Muscle layer of colon (tissue), 2 donors: ENCODE measurements around the gene SC5D.

Experiments
- H3K27ac ChIP-seq: one replicate; pipeline ENCODE4 v1.7.0; 2013; ENCODE audit warnings: low read depth, mild to moderate bottlenecking, low read length, moderate library complexity
- H3K27me3 ChIP-seq, 2 donors: one replicate each; pipeline ENCODE4 v1.7.0; 2013; ENCODE audit warnings: low read length in 2 of 2, mild to moderate bottlenecking in 2 of 2; ENCODE audit not compliant: insufficient read depth in 2 of 2, control insufficient read depth in 1 of 2
- H3K36me3 ChIP-seq: one replicate; pipeline ENCODE4 v1.7.0; 2013; ENCODE audit warnings: mild to moderate bottlenecking, low read length; ENCODE audit not compliant: insufficient read depth
- H3K4me1 ChIP-seq: one replicate; pipeline ENCODE4 v1.7.0; 2013; ENCODE audit warnings: mild to moderate bottlenecking, low read length; ENCODE audit not compliant: insufficient read depth
- H3K4me3 ChIP-seq, 2 donors: one replicate each; pipeline ENCODE4 v1.7.0; 2013; ENCODE audit warnings: low read length in 2 of 2, low read depth in 1 of 2, mild to moderate bottlenecking in 1 of 2, moderate library complexity in 1 of 2
- H3K9ac ChIP-seq: one replicate; pipeline ENCODE4 v1.7.0; 2013; ENCODE audit warnings: low read length
- H3K9me3 ChIP-seq: one replicate; pipeline ENCODE4 v1.7.0; 2013; ENCODE audit warnings: mild to moderate bottlenecking, low read length
- donor health status: abdominal sarcoma.
- donor health status: Adenocarcinoma of cecum.

Gene SC5D

DNA sequence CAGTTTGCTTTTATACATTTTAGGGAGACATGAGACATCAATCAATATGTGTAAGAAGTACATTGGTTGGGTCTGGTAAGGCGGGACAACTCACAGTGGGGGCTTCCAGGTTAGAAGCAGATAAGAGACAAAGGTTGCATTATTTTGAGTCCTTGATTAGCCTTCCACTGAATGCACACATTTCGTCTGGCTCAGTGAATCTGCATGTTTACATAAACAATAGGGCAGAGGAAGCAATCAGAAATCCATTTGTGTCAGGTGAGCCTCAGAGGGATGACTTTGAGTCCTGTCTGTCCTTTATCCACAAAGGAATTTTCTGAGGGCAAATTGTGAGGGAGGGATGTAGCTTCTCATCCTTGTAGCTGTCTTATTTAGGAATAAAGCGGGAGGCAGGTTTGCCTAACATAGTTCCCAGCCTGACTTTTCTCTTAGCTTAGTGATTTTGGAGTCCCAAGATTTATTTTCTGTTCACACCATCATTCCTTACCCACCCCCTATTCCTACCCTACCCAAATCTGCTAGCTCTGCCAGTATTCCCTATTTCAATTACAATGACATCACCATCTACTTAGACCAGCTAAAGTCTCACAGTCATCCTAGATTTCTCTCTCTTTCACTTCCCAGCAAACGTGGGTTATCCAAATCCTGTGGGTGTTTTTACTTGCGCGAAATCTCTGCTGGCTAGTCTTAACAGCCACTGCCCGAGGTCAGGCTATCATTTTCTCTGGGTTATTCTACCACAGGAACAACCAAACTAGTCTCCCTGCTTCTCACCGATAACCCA, 2.9 kb downstream of the SC5D start:
- peaks cover 18% of the 10 kb centered on the region for H3K4me1 ChIP-seq
- no peak overlapping the region for H3K9ac ChIP-seq
- no peaks in the 10 kb centered on the region for H3K27me3 ChIP-seq
- H3K36me3 ChIP-seq = no peaks in the 10 kb centered on the region
- no peaks in the 10 kb centered on the region for H3K9me3 ChIP-seq
- H3K27ac ChIP-seq = no peak overlapping the region
- H3K4me3 ChIP-seq = no peak overlapping the region

DNA sequence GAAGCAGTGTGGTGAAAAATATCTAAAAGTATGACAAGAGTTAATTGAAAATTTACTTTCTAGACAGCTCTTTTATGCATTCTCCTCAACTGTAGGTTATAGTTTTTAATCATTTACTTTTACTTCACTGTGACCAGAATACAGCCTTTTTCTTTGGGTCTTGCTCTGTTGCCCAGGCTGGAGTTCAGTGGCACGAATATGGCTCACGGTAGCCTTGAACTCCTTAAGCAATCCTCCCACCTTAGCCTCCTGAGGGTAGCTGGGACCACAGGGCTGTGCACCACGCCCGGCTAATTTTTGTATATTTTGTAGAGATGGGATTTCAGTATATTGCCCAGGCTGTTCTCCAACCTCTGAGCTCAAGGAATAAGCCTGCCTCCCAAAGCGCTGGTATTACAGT, 5.3 kb downstream of the SC5D start:
- H3K4me1 ChIP-seq = peaks cover 25% of the 10 kb centered on the region
- no peaks in the 10 kb centered on the region for H3K9me3 ChIP-seq
- H3K9ac ChIP-seq = no peak overlapping the region
- no peaks in the 10 kb centered on the region for H3K36me3 ChIP-seq
- no peak overlapping the region for H3K27ac ChIP-seq
- H3K27me3 ChIP-seq = no peaks in the 10 kb centered on the region
- no peak overlapping the region for H3K4me3 ChIP-seq

DNA sequence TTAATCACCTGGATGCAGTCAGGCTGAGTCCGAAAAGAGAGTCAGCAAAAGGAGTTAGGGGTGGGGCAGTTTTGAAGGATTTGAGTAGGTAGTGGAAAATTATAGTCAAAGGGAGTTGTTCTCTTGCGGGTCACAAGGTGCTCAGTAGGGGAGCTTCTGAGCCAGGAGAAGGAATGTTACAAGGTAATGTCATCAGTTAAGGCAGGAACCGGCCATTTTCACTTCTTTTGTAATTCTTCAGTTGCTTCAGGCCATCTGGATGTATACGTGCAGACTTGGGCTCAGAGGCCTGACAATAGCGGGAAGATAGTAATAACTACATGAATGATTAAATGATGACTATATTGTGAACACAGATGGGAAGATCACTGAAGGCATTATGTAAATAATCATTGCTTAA, 6.2 kb downstream of the SC5D start:
- peaks cover under 1% of the 10 kb centered on the region for H3K36me3 ChIP-seq
- H3K27me3 ChIP-seq = no peaks in the 10 kb centered on the region
- H3K27ac ChIP-seq = no peak overlapping the region
- no peak overlapping the region for H3K4me3 ChIP-seq
- H3K4me1 ChIP-seq = peaks cover 18% of the 10 kb centered on the region
- no peak overlapping the region for H3K9ac ChIP-seq
- H3K9me3 ChIP-seq = no peaks in the 10 kb centered on the region

DNA sequence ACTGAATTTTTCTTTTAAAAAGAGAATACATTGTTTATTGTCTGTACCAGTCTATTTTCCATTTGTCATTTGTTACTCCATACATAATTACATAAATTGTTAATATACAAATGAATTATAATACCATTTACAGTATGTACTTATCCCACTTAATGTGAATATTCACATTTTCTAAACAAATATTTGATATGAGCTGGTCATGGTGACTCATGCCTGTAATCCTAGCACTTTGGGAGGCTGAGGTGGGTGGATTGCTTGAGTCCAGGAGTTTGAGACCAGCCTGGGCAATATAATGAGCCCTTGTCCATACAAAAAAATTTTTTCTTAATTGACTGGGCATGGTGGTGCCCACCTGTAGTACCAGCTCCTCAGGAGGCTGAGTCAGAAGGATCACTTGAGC, 6.8 kb downstream of the SC5D start:
- no peaks in the 10 kb centered on the region for H3K9me3 ChIP-seq
- peaks cover 15% of the 10 kb centered on the region for H3K4me1 ChIP-seq
- no peak overlapping the region for H3K4me3 ChIP-seq
- H3K9ac ChIP-seq = no peak overlapping the region
- no peaks in the 10 kb centered on the region for H3K27me3 ChIP-seq
- peaks cover 7% of the 10 kb centered on the region for H3K36me3 ChIP-seq
- H3K27ac ChIP-seq = no peak overlapping the region

DNA sequence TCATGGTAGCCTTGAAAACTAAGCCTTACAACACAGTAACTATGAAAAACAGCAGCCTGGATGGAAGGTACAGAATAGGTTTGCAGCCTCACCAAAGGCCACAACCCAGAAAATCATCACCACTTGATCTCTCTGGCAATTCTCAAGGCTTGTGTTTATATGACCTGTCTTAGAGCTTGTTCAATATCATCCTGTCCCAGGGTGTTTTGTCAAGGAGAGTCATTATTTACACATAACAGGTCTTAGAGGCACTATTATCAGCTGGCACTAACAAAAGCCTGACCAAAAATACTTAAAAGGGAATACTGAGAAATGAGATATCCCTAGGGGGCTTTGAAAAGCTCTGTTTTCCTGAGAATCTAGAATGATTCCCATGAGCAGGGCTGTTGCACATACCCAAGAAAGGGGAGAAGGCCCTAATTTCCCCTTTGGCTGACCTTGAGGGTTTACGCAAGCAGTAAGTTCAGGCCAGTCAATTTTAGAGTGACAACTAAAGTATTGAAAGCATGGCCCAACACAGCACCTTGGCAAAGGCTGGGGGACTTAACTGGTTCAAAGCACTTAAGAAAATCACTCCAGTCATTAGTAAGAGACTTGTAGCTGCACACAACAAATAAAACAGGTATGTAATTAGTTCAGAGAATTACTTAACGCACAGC, 7.9 kb downstream of the SC5D start:
- H3K4me3 ChIP-seq = no peak overlapping the region
- H3K9ac ChIP-seq = no peak overlapping the region
- H3K9me3 ChIP-seq = no peaks in the 10 kb centered on the region
- H3K36me3 ChIP-seq = peaks cover 17% of the 10 kb centered on the region
- H3K27me3 ChIP-seq = no peaks in the 10 kb centered on the region
- H3K27ac ChIP-seq = no peak overlapping the region
- H3K4me1 ChIP-seq = peaks cover 15% of the 10 kb centered on the region

DNA sequence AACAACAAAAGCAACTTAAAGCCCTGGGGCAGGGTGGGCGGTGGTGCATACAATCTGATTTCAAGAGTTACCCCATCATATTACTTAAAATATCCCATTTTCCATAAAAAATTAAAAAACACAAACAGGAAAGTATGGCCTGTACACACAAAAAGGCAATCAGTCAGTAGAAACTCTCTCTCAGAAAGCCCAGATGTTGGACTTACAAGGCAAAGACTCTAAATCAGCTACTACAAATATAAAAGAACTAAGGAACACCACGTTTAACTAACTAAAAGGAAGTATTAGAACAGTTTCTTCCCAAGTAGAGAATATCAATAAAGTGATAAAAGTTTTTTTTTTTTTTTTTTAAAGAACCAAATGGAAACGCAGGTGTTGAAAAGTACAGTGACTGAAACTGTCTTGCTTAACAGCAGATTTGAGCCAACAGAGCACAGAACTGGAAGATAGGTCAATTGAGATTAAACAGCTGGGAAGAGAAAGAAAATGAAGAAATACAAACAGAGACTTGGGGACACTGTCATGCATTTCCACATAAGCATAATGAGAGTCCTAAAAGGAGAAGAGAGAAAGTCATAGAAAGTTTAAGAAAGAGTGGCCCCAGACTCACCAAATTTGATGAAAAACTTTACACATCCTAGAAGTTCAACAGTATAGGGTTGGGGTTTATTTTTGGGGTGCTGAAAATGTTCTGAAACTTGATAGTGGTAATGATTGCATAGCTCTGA, 8.6 kb downstream of the SC5D start:
- Histone ChIP-seq H3K9ac (no peak overlapping the region), H3K27me3 (no peaks in the 10 kb centered on the region), H3K27ac (no peak overlapping the region), H3K36me3 (peaks cover 18% of the 10 kb centered on the region), H3K4me1 (peaks cover 15% of the 10 kb centered on the region), H3K9me3 (no peaks in the 10 kb centered on the region), H3K4me3 (no peak overlapping the region)

DNA sequence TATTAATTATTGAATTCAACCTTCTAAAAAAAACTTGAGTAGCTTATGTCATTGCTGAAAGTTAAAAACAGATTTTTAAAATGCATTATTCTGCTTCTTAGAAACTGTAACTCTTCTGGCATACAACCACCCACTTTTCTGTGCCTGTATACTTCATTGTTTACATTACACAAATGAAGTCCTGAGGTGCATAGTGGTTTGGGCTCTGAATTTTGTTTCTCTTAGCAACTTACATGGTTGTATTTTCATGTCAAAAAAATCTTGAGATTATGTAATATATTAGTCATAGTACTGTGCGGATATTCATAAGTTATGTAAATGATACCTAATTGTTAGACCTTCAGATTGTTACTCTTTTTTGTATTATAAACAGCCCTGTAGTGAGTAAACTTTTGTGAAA, 12.2 kb downstream of the SC5D start:
- H3K36me3 ChIP-seq = peaks cover 36% of the 10 kb centered on the region

DNA sequence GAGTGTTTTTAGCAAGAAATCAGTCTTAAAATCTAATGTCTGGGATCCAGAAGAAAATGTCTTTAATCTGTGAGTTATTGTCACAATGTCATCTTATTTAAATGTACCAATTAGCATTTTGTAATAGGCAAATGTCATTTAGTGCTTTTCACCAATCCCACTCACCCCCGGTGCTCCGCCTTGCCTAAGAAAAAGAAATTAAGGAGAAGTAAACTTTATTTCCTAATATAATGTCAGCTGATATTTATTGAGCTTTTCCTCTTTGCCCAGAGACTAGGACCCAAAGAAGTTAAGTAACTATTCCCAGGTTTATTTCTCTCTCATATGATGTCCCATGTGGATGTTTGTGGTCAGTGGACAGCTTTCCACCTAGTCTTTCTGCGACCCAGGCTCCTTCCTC, 16.2 kb downstream of the SC5D start:
- no peaks in the 10 kb centered on the region for H3K9me3 ChIP-seq
- no peak overlapping the region for H3K9ac ChIP-seq
- no peaks in the 10 kb centered on the region for H3K4me1 ChIP-seq
- H3K36me3 ChIP-seq = peaks cover 35% of the 10 kb centered on the region
- H3K27ac ChIP-seq = no peak overlapping the region
- H3K4me3 ChIP-seq = no peak overlapping the region
- H3K27me3 ChIP-seq = no peaks in the 10 kb centered on the region

More for the DNA sequence above, 12.2 kb downstream of the SC5D start:
- Histone ChIP-seq H3K27ac (no peak overlapping the region), H3K27me3 (no peaks in the 10 kb centered on the region), H3K9me3 (no peaks in the 10 kb centered on the region), H3K9ac (no peak overlapping the region), H3K4me3 (no peak overlapping the region), H3K4me1 (peaks cover 13% of the 10 kb centered on the region)

DNA sequence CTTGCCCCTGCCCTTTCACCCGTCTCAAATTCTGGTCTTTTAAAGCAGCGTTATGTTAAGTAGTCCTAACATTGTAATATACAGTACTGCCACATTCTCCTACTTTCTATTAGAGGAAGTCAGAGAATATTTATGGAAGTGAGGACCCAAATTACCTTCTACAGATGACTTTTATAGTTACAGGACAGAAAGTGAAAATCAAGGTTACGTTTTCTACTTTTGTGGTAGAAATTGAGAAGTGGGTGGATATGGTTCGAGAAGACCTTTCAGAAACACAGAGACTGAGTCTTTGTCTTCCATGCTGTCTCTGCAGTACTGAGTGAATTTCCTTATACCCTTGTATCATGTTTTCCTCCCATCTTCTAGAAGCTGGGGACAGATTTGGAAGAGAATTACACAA, 17.1 kb downstream of the SC5D start:
- Histone ChIP-seq H3K9me3 (no peaks in the 10 kb centered on the region), H3K27ac (no peak overlapping the region), H3K4me3 (no peak overlapping the region), H3K4me1 (no peaks in the 10 kb centered on the region), H3K27me3 (no peaks in the 10 kb centered on the region), H3K9ac (no peak overlapping the region), H3K36me3 (peaks cover 27% of the 10 kb centered on the region)

DNA sequence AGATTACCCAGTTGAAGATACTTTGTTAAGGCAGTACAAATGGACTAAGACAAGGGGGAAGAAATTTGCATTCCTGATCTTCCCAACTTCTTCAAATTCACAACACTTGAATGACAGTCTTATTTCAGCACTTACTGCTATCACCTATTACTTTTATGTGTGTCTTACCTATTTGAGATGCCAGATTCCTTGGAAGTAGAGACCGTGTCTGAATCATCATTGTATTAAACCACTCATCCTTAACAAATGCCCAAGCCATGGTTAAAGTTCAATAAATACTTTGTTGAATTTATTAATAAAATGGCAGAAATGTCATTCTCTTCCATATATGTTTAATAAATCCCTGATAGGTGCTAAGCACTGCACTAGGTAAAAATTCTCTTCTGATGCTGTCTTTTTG, 18.3 kb downstream of the SC5D start:
- Histone ChIP-seq H3K9ac (no peak overlapping the region), H3K4me1 (no peaks in the 10 kb centered on the region), H3K27me3 (no peaks in the 10 kb centered on the region), H3K9me3 (no peaks in the 10 kb centered on the region), H3K4me3 (no peak overlapping the region), H3K36me3 (peaks cover 19% of the 10 kb centered on the region), H3K27ac (no peak overlapping the region)

DNA sequence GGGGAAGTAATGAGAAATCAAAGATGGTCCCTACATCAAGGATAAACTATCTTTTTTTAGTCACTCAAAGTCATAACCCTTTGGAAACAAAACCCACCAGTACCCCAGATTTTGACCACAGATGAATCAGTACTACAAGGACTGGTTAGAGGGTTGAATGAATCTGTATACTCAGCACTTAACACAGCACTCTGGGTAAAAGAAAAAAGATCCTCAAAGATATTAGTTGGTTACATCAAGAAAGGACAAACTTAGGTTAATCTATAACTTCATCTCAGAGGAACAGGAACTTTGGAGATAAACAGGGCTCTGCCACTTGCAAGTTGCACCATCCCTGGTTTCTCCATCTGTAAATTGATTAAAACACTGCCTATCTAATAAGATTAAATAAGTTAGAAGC, 18.8 kb downstream of the SC5D start:
- H3K4me1 ChIP-seq = no peaks in the 10 kb centered on the region
- H3K36me3 ChIP-seq = peaks cover 16% of the 10 kb centered on the region
- no peak overlapping the region for H3K4me3 ChIP-seq
- no peak overlapping the region for H3K9ac ChIP-seq
- no peaks in the 10 kb centered on the region for H3K27me3 ChIP-seq
- H3K9me3 ChIP-seq = no peaks in the 10 kb centered on the region
- no peak overlapping the region for H3K27ac ChIP-seq
